H9 (cell line): ENCODE results near the gene LRRFIP2. TPM values are rescaled to one million over a fixed set of nuclear protein-coding genes. Genes with fewer than 3 reads are reported as not detected.

Experiments
- DNase-seq: peaks from one replicate; pipeline ENCODE4 v3.0.0-alpha.2; 2017
- H2AFZ ChIP-seq: one replicate; pipeline ENCODE4 v1.6.1; 2013; ENCODE audit warnings: mild to moderate bottlenecking, low read length, control low read depth, moderate library complexity
- H2AK5ac ChIP-seq: 2 replicates; pipeline ENCODE4 v1.6.1; 2013; ENCODE audit warnings: low read length, control low read depth, mixed read lengths; ENCODE audit not compliant: insufficient read length
- H2BK120ac ChIP-seq: one replicate; pipeline ENCODE4 v1.6.1; 2013; ENCODE audit warnings: low read depth, mild to moderate bottlenecking, low read length, control low read depth, inconsistent platforms; ENCODE audit not compliant: poor library complexity, severe bottlenecking
- H2BK12ac ChIP-seq: 2 replicates; pipeline ENCODE4 v1.6.1; 2013; ENCODE audit warnings: low read length, control low read depth, mixed read lengths, low read depth; ENCODE audit not compliant: insufficient read length
- H2BK15ac ChIP-seq: 2 replicates; pipeline ENCODE4 v1.6.1; 2013; ENCODE audit warnings: low read depth, low read length, control low read depth
- H2BK20ac ChIP-seq: one replicate; pipeline ENCODE4 v1.6.1; 2013; ENCODE audit warnings: low read depth, mild to moderate bottlenecking, low read length, control low read depth, inconsistent platforms; ENCODE audit not compliant: poor library complexity, severe bottlenecking
- H2BK5ac ChIP-seq: 2 replicates; pipeline ENCODE4 v1.6.1; 2013; ENCODE audit warnings: low read length, control low read depth, mixed read lengths; ENCODE audit not compliant: insufficient read length
- H3K14ac ChIP-seq: 2 replicates; pipeline ENCODE4 v1.6.1; 2013; ENCODE audit warnings: low read length, control low read depth; ENCODE audit not compliant: insufficient read depth
- H3K18ac ChIP-seq: 2 replicates; pipeline ENCODE4 v1.6.1; 2013; ENCODE audit warnings: low read depth, mild to moderate bottlenecking, mixed read lengths, low read length, control low read depth; ENCODE audit not compliant: insufficient read length
- H3K23ac ChIP-seq: 2 replicates; pipeline ENCODE4 v1.6.1; 2013; ENCODE audit warnings: low read length, control low read depth, mixed read lengths, low read depth; ENCODE audit not compliant: insufficient read length
- H3K23me2 ChIP-seq: 2 replicates; pipeline ENCODE4 v1.6.1; 2013; ENCODE audit warnings: low read depth, mild to moderate bottlenecking, mixed read lengths, low read length, control low read depth; ENCODE audit not compliant: insufficient read length, poor library complexity, severe bottlenecking
- H3K27ac ChIP-seq: 2 replicates; pipeline ENCODE4 v1.5.1; 2013; ENCODE audit warnings: low read length, control low read depth, mixed read lengths, low read depth; ENCODE audit not compliant: insufficient read length
- H3K27me3 ChIP-seq: 2 replicates; pipeline ENCODE4 v1.6.1; 2013; ENCODE audit warnings: low read length, control low read depth, inconsistent platforms; ENCODE audit not compliant: insufficient read depth
- H3K4ac ChIP-seq: 2 replicates; pipeline ENCODE4 v1.6.1; 2013; ENCODE audit warnings: low read depth, mild to moderate bottlenecking, control low read depth, inconsistent platforms, low read length, moderate library complexity
- H3K4me1 ChIP-seq: 2 replicates; pipeline ENCODE4 v1.6.1; 2013; ENCODE audit warnings: low read length, control low read depth, inconsistent platforms; ENCODE audit not compliant: insufficient read depth
- H3K4me2 ChIP-seq: 2 replicates; pipeline ENCODE4 v1.6.1; 2013; ENCODE audit warnings: low read length, control low read depth, mixed read lengths; ENCODE audit not compliant: insufficient read length, insufficient read depth
- H3K56ac ChIP-seq: 2 replicates; pipeline ENCODE4 v1.6.1; 2013; ENCODE audit warnings: low read depth, mild to moderate bottlenecking, mixed read lengths, low read length, control low read depth; ENCODE audit not compliant: insufficient read length
- H3K79me1 ChIP-seq: 2 replicates; pipeline ENCODE4 v1.6.1; 2013; ENCODE audit warnings: low read depth, mild to moderate bottlenecking, moderate library complexity, low read length, control low read depth, inconsistent platforms; ENCODE audit not compliant: insufficient read depth, poor library complexity, severe bottlenecking
- H3K79me2 ChIP-seq: 2 replicates; pipeline ENCODE4 v1.6.1; 2013; ENCODE audit warnings: low read length, control low read depth, inconsistent platforms; ENCODE audit not compliant: insufficient read depth
- H3K9ac ChIP-seq: 2 replicates; pipeline ENCODE4 v1.6.1; 2013; ENCODE audit warnings: low read length, control low read depth, mixed read lengths; ENCODE audit not compliant: insufficient read length; ENCODE audit errors: extremely low read depth
- H3K9me3 ChIP-seq: one replicate; pipeline ENCODE4 v1.6.1; 2013; ENCODE audit warnings: low read depth, low read length, inconsistent platforms; ENCODE audit not compliant: control insufficient read depth
- H3T11ph ChIP-seq: one replicate; pipeline ENCODE4 v1.6.1; 2013; ENCODE audit warnings: mild to moderate bottlenecking, low read length, control low read depth, inconsistent platforms
- H4K20me1 ChIP-seq: one replicate; pipeline ENCODE4 v1.6.1; 2013; ENCODE audit not compliant: control insufficient read depth, insufficient read length, insufficient read depth
- H4K5ac ChIP-seq: 2 replicates; pipeline ENCODE4 v1.6.1; 2013; ENCODE audit warnings: low read depth, mild to moderate bottlenecking, mixed read lengths, low read length, control low read depth; ENCODE audit not compliant: insufficient read length
- H4K8ac ChIP-seq: replicated peaks from 2 replicates; pipeline ENCODE4 v1.6.1; 2013; ENCODE audit warnings: low read length, control low read depth, mixed read lengths, low read depth; ENCODE audit not compliant: insufficient read length
- H4K91ac ChIP-seq: 2 replicates; pipeline ENCODE4 v1.6.1; 2013; ENCODE audit warnings: low read depth, mild to moderate bottlenecking, moderate library complexity, mixed read lengths, low read length, control low read depth; ENCODE audit not compliant: insufficient read length
- H3K27ac Mint-ChIP-seq, 3 experiments: 2 replicates in 2 of 3; 3 replicates in 1 of 3; pipeline ENCODE4 v1.8.0; 2020 to 2021; ENCODE audit warnings: mixed read lengths in 3 of 3, mild to moderate bottlenecking in 1 of 3, moderate library complexity in 1 of 3
- H3K27me3 Mint-ChIP-seq: 2 replicates; pipeline ENCODE4 v1.8.0; 2021; ENCODE audit warnings: low read depth, mild to moderate bottlenecking, moderate library complexity, mixed read lengths
- H3K36me3 Mint-ChIP-seq, 3 experiments: 2 replicates in 2 of 3; 3 replicates in 1 of 3; pipeline ENCODE4 v1.8.0; 2020 to 2021; ENCODE audit warnings: low read depth in 3 of 3, mixed read lengths in 3 of 3; ENCODE audit not compliant: insufficient read depth in 1 of 3
- H3K4me1 Mint-ChIP-seq, 2 experiments: 2 replicates each; pipeline ENCODE4 v1.8.0; 2020; ENCODE audit warnings: mixed read lengths in 2 of 2
- H3K4me3 Mint-ChIP-seq, 2 experiments: 2 replicates in 1 of 2; 3 replicates in 1 of 2; pipeline ENCODE4 v1.8.0; 2020 to 2021; ENCODE audit warnings: mild to moderate bottlenecking in 2 of 2, mixed read lengths in 2 of 2, moderate library complexity in 1 of 2
- H3K9me3 Mint-ChIP-seq, 2 experiments: 2 replicates in 1 of 2; 3 replicates in 1 of 2; pipeline ENCODE4 v1.8.0; 2020; ENCODE audit warnings: mild to moderate bottlenecking in 2 of 2, mixed read lengths in 2 of 2, moderate library complexity in 1 of 2
- WGBS: extraction: QIAGEN DNeasy Blood & Tissue Kit; methylation state at CpG from one replicate; pipeline ENCODE4 v1.1.7; 2013; ENCODE audit warnings: missing lambda C conversion rate, low lambda C conversion rate, mixed read lengths; ENCODE audit not compliant: insufficient read length; ENCODE audit errors: extremely low coverage; 5-methylcytosine and 5-hydroxymethylcytosine counted together
- total RNA-seq: library from RNA; stranded (reverse); gene quantifications from 2 replicates; pipeline ENCODE4 v1.2.1, GENCODE V29; 2021
- TF ChIP-seq, protein P1 (sequence below): fragments of 200-600 bp; sonication (generic); conservative IDR thresholded peaks from 3 replicates; pipeline ENCODE4 v1.8.0; 2021; ENCODE audit warnings: antibody characterized with exemption, mild to moderate bottlenecking

LRRFIP2 gene
- total RNA-seq, 1 experiment from 2014 or later, result 30.7 TPM

DNA sequence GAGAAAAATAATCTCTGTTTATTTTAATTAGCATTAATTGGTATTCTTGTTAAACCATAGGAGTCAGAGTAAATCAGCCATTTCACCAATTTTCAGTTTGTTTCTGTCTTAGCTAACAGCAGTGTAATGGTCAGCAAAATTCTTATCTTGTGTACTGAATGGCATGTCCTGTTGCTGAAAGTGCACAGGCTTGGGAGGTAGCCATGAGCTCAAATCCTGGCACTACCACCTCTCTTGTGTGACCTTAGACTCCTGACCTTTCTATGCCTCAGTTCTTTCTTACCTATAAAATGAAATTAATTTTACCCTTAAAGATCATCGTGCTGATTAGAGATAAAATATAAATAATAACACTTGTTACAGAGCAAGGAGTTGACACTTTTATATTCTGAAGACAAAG is 145.3 kb downstream of the LRRFIP2 start:
- no peak overlapping the region for H3K27ac Mint-ChIP-seq

More for the DNA sequence above, 145.3 kb downstream of the LRRFIP2 start:
- H3K36me3 Mint-ChIP-seq, result peaks cover 44 to 77% (median 66%) of the 10 kb centered on the region in 3 experiments
- Histone ChIP-seq H2BK120ac (no peak overlapping the region), H2BK15ac (no peak overlapping the region), H3K4me1 (no peaks in the 10 kb centered on the region), H3K9me3 (no peaks in the 10 kb centered on the region), H3K9ac (no peak overlapping the region), H2BK5ac (no peak overlapping the region), H4K91ac (no peak overlapping the region), H3K23me2 (no peaks in the 10 kb centered on the region), H3K4me2 (no peak overlapping the region), H2BK20ac (no peak overlapping the region), H4K20me1 (no peaks in the 10 kb centered on the region), H3K79me1 (peaks cover 3% of the 10 kb centered on the region), H3K27ac (no peak overlapping the region), H3T11ph (no peak overlapping the region), H4K8ac (no peak overlapping the region), H3K14ac (no peak overlapping the region), H3K27me3 (no peaks in the 10 kb centered on the region), H3K4ac (no peak overlapping the region), H3K79me2 (no peaks in the 10 kb centered on the region; the same call in 1 of the 2 replicates), H4K5ac (no peak overlapping the region), H3K56ac (no peak overlapping the region), H2AFZ (no peak overlapping the region), H3K23ac (no peak overlapping the region), H3K18ac (no peak overlapping the region), H2BK12ac (no peak overlapping the region), H2AK5ac (no peak overlapping the region)
- TF ChIP-seq, protein P1, sequence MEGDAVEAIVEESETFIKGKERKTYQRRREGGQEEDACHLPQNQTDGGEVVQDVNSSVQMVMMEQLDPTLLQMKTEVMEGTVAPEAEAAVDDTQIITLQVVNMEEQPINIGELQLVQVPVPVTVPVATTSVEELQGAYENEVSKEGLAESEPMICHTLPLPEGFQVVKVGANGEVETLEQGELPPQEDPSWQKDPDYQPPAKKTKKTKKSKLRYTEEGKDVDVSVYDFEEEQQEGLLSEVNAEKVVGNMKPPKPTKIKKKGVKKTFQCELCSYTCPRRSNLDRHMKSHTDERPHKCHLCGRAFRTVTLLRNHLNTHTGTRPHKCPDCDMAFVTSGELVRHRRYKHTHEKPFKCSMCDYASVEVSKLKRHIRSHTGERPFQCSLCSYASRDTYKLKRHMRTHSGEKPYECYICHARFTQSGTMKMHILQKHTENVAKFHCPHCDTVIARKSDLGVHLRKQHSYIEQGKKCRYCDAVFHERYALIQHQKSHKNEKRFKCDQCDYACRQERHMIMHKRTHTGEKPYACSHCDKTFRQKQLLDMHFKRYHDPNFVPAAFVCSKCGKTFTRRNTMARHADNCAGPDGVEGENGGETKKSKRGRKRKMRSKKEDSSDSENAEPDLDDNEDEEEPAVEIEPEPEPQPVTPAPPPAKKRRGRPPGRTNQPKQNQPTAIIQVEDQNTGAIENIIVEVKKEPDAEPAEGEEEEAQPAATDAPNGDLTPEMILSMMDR, result no peak
- WGBS, result no CpG with 5 or more reads among the region's 1 CpG
- H3K27me3 Mint-ChIP-seq, result no peaks in the 10 kb centered on the region
- H3K9me3 Mint-ChIP-seq, result peaks cover 0 to 4% of the 10 kb centered on the region in 2 experiments; a peak in 1 of 5 replicates
- H3K4me3 Mint-ChIP-seq, result no peak overlapping the region
- H3K4me1 Mint-ChIP-seq, result no peaks in the 10 kb centered on the region
- no peak for DNase-seq
